IPS-NIHi7 (cell line): Measurements from ENCODE around the gene TIMM13.

ENCODE experiments used
- DNase-seq: peaks from one replicate; pipeline ENCODE4 v3.0.0; 2012; ENCODE audit warnings: mixed read lengths; ENCODE audit errors: extremely low spot score

Gene TIMM13

GRCh38 chr19:2382530-2383222, 44.7 kb downstream of the TIMM13 start:
- DNase-seq, result no peak

GRCh38 chr19:2381148-2381820, 46.1 kb downstream of the TIMM13 start:
- no peak for DNase-seq

DNA sequence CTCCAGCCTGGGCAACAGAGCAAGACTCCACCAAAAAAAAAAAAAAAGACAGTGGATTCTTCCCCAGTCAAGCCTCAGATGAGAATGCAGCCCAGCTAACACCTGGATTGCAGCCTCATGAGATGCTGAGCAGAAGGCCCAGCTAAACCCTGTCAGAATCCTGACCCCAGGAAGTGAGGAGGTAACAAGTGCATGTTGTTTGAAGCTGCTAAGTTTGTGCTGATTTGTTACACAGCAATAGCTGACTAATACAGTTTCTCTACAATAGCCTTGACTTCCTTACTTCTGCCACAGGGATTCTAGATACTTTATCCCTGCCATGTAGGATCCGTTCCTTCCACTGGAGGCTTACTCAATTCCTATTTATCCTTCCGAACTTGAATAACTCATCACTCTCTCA, 46.8 kb downstream of the TIMM13 start:
- no peak for DNase-seq

- no peak for DNase-seq
These were observed 50.4 kb downstream of the TIMM13 start for GRCh38 chr19:2376784-2377519.
